Cardiac ventricle fibroblast (primary cell): ENCODE results near the gene IL12B. TPM values are rescaled to one million over a fixed set of nuclear protein-coding genes. Genes with fewer than 3 reads are reported as not detected.

Experiments used
- total RNA-seq: library from RNA; depleted of rRNA; stranded (reverse); fragments of >200 nt; gene quantifications from 2 replicates; pipeline ENCODE4 v1.2.3, GENCODE V29; 2015

Gene IL12B
- total RNA-seq = not detected in 2 replicates

GRCh38 chr5:159330131-159330800 lies at the start of gene IL12B:
IL12B (minus strand) TSS chr5:159330487; CDS start chr5:159326782, 3,705 bp downstream.

Other genes with a start within 250 kb of the IL12B start
- 23.2 and 35.1 TPM in 2 replicates for gene EBF1, start 230.6 kb downstream of the IL12B start, total RNA-seq
- gene RNF145, start 120.9 kb downstream of the IL12B start, total RNA-seq = 38.8 and 42.8 TPM in 2 replicates
- gene UBLCP1, start 67.2 kb downstream of the IL12B start, total RNA-seq = 24.4 and 29.1 TPM in 2 replicates